Mesodermal cell (in vitro differentiated cells): Measurements from ENCODE around the gene PEX11B.

Source experiments
- H3K27ac ChIP-seq: 2 replicates; pipeline ENCODE4 v1.7.0; 2013; ENCODE audit warnings: mild to moderate bottlenecking, low read depth, low read length, moderate library complexity; ENCODE audit not compliant: severe bottlenecking
- H3K36me3 ChIP-seq: 2 replicates; pipeline ENCODE4 v1.7.1; 2013; ENCODE audit warnings: mild to moderate bottlenecking, low read length, moderate library complexity; ENCODE audit not compliant: control insufficient read depth, insufficient read depth
- H3K4me1 ChIP-seq: one replicate; pipeline ENCODE4 v1.7.1; 2013; ENCODE audit warnings: mild to moderate bottlenecking, low read length; ENCODE audit not compliant: insufficient read depth, control insufficient read depth, poor library complexity, severe bottlenecking
- H3K4me3 ChIP-seq: 2 replicates; pipeline ENCODE4 v1.7.0; 2013; ENCODE audit warnings: low read length, control low read depth, mild to moderate bottlenecking; ENCODE audit not compliant: insufficient read depth, poor library complexity, severe bottlenecking; ENCODE audit errors: extremely low read depth
- H3K9me3 ChIP-seq: 2 replicates; pipeline ENCODE4 v1.7.1; 2013; ENCODE audit warnings: mild to moderate bottlenecking, low read length, moderate library complexity; ENCODE audit not compliant: control insufficient read depth
- WGBS, 2 experiments: methylation state at CpG; one replicate each; pipeline ENCODE4 v1.1.5; 2013; ENCODE audit warnings: missing lambda C conversion rate in 2 of 2; ENCODE audit not compliant: insufficient coverage in 2 of 2; 5-methylcytosine and 5-hydroxymethylcytosine counted together

The PEX11B gene

GRCh38 chr1:145887631-145888030 lies 30.9 kb downstream of the PEX11B start:
- no peak overlapping the region for H3K27ac ChIP-seq
- H3K9me3 ChIP-seq: no peaks in the 10 kb centered on the region
- WGBS, 2 experiments: 83 to 86% methylated on average over 3 to 4 of the region's 5 CpGs
- peaks cover 27% of the 10 kb centered on the region for H3K4me1 ChIP-seq
- no peak overlapping the region for H3K4me3 ChIP-seq
- no peaks in the 10 kb centered on the region for H3K36me3 ChIP-seq

DNA sequence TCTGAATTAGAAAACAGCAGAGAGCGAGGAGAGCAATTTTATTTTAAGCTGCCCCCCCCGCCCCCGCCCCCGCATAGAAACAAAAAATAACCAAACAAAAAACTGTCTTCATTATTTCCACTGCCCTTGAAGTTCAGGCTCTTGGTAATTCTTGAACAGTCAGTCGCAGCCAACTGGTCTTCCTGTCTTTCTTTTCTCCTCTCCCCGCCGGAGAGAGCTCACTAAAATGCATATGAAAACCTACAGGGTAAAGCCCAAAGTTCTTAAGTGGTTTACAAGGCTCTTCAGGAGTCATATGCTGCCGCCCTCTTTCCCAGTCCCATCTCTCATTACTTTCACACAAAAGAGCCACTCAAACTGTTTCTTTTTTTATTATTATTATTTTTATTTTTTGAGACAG lies 31.7 kb downstream of the PEX11B start:
- Histone ChIP-seq H3K27ac (no peak overlapping the region), H3K9me3 (no peaks in the 10 kb centered on the region), H3K4me1 (peaks cover 22% of the 10 kb centered on the region), H3K4me3 (no peak overlapping the region), H3K36me3 (no peaks in the 10 kb centered on the region)
- 53 to 63% methylated on average over 4 to 5 of the region's 8 CpGs for WGBS, 2 experiments

DNA sequence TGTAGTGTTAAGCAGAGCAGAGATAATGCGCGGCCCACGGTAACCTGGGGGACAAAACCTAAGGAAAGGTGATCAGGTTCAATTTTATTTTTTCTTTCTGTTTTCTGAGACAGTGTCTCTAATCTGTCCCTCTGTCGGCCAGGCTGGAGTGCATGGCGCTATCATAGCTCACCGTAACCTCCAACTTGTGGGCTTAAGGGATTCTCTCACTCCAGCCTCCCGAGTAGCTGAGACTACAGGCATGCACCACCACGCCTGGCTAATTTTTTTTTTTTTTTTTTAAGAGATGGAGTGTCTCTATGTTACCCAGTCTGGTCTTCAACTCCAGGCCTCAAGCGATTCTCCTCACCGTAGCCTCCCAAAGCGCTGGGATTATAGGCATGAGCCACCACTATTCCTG lies 32.1 kb downstream of the PEX11B start:
- Histone ChIP-seq H3K4me3 (peak overlapping the region; percentile 55), H3K9me3 (no peaks in the 10 kb centered on the region)
- WGBS, 2 experiments: 60 to 78% methylated on average over 6 to 9 of the region's 11 CpGs

DNA sequence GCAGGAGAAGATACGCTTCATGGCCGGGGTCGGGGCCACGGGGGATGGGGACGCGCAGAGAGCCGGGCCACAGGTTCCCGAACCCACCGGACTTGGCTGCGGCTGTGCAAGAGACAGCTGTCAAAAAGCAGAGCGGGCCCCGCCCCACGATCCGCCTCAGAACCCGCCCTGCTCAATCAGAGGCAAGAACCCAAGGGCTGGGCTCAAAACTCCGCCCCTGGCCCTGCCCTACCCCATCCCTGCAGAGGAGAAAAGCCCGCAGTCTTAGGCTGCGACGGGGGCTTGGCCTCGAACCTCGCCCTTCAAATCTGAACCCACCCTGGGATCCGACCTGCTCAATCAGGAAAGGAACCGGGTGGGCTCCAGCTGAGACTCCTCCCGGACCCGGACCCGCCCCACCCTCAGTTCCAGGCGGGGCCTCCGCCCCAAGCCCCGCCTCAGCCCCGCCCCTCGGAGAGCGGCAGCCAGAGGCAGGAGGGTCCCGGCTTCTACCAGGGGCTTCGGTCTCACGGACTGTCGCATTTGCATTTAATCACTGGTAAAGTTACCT lies 32.7 kb downstream of the PEX11B start, which contains the start of gene ANKRD35:
Gene ANKRD35 (minus strand): TSS at position 129 of the 550 bp plus-strand sequence. CDS start 108 bp downstream, at position 21.
- Histone ChIP-seq H3K27ac (no peak within 1 kb of the TSS), H3K4me1 (peaks cover 12% of the 10 kb centered on the region), H3K36me3 (no peaks in the 10 kb centered on the region), H3K4me3 (peak within 1 kb of the TSS; percentile 55), H3K9me3 (no peaks in the 10 kb centered on the region)
- 1% methylated on average over 17 to 30 of the region's 36 CpGs for WGBS, 2 experiments

More for the DNA sequence above, 32.1 kb downstream of the PEX11B start:
- H3K4me1 ChIP-seq: peaks cover 18% of the 10 kb centered on the region
- H3K27ac ChIP-seq: no peak overlapping the region
- H3K36me3 ChIP-seq: no peaks in the 10 kb centered on the region

DNA sequence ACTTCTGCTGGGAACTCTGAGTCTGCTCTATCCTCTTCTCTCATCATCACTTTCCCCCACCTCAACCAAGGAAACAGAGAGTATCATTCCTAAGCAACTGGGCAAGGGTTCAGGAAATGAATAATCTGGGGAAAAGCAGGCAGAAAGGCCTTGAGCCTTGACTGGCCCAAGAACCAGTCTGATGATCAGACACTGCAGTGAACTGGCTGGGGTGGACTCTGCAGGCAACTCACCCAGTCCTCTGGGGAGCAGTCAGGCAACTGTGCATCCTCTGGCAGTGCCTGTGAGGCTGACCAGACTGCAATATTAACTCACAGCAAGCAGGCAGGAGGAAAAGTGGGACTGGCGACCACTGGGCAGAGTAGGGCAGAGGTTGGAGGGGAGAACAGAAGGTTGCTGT lies 33.8 kb downstream of the PEX11B start:
- 80 to 94% methylated on average over 1 of the region's 1 CpG for WGBS, 2 experiments

DNA sequence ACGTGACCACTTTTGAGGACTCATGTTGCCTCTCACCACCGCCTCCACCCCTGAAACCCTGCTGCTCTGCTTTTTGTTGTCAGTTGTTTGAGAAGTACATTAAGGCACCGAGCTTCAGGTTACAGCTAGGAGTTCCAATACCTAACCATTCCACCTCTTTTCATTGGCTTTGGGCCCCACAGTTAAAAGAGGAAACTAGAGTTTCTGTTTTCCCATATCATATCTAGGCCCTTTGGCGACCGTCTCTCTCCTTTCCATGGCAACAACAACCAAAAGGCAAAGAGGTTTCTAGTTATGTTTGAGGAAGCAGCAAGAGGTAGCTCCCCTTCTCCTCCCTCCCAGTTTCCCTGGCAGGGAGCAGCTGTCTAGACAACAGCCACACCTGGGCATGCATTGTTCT lies 38.7 kb downstream of the PEX11B start:
- 40% methylated on average over 1 of the region's 5 CpGs; no CpG with 5 or more reads in 1 of the 2 experiments for WGBS, 2 experiments
- H3K4me1 ChIP-seq: peaks cover 17% of the 10 kb centered on the region
- no peak overlapping the region for H3K27ac ChIP-seq
- H3K36me3 ChIP-seq: no peaks in the 10 kb centered on the region
- no peaks in the 10 kb centered on the region for H3K9me3 ChIP-seq
- H3K4me3 ChIP-seq: no peak overlapping the region

More for the DNA sequence above, 33.8 kb downstream of the PEX11B start:
- Histone ChIP-seq H3K27ac (no peak overlapping the region), H3K4me3 (no peak overlapping the region), H3K9me3 (no peaks in the 10 kb centered on the region), H3K36me3 (no peaks in the 10 kb centered on the region), H3K4me1 (peaks cover 8% of the 10 kb centered on the region)

DNA sequence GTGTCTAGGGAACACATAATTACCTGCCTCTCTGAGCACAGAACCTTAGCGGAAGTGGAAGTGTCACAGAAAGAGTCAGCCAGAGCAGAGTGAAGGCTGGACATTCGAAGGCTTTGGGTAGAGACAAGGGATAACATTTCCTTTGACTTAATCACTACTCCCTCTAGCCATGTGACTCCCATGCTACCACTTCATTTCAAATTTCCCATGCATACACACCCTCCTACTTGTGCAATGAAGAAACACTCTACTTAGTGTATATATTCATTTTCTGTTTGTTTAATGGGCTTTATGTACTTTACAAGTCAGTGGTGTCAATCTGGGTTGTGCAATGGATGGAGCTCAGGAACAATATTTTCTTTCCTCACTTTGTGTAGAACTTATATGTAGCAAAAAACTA lies 39.8 kb downstream of the PEX11B start:
- peaks cover 10% of the 10 kb centered on the region for H3K4me1 ChIP-seq
- H3K9me3 ChIP-seq: no peaks in the 10 kb centered on the region
- H3K4me3 ChIP-seq: no peak overlapping the region
- no peaks in the 10 kb centered on the region for H3K36me3 ChIP-seq
- H3K27ac ChIP-seq: no peak overlapping the region
- WGBS, 2 experiments: 88 to 100% methylated on average over 1 of the region's 2 CpGs

- WGBS, 2 experiments: 75 to 89% methylated on average over 5 to 7 of the region's 7 CpGs
- Histone ChIP-seq H3K4me1 (peaks cover 10% of the 10 kb centered on the region), H3K9me3 (no peaks in the 10 kb centered on the region), H3K27ac (no peak overlapping the region), H3K36me3 (no peaks in the 10 kb centered on the region), H3K4me3 (no peak overlapping the region)
Measured at GRCh38 chr1:145877923-145878486, 40.5 kb downstream of the PEX11B start.

DNA sequence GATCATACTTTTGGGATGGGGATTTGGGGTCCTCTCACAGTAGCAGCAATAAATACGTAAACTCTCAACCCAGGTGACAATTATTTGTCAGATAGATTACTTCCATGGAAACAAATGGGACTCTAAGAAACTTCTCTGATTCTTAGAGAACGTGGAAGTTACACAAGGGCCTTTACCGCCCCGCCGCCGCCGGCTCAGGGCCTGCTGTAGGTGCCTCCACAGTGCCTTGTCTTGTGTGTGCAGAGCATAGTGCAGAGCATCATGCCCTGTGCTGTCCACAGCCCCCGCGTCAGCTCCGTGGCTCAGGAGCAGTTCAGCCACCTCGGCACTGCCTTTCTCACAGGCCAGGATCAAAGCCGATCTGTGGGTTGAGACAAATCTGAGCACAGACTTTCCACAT lies 43.9 kb downstream of the PEX11B start:
- WGBS, 2 experiments: 94 to 97% methylated on average over 11 to 12 of the region's 12 CpGs
- H3K36me3 ChIP-seq: no peaks in the 10 kb centered on the region

DNA sequence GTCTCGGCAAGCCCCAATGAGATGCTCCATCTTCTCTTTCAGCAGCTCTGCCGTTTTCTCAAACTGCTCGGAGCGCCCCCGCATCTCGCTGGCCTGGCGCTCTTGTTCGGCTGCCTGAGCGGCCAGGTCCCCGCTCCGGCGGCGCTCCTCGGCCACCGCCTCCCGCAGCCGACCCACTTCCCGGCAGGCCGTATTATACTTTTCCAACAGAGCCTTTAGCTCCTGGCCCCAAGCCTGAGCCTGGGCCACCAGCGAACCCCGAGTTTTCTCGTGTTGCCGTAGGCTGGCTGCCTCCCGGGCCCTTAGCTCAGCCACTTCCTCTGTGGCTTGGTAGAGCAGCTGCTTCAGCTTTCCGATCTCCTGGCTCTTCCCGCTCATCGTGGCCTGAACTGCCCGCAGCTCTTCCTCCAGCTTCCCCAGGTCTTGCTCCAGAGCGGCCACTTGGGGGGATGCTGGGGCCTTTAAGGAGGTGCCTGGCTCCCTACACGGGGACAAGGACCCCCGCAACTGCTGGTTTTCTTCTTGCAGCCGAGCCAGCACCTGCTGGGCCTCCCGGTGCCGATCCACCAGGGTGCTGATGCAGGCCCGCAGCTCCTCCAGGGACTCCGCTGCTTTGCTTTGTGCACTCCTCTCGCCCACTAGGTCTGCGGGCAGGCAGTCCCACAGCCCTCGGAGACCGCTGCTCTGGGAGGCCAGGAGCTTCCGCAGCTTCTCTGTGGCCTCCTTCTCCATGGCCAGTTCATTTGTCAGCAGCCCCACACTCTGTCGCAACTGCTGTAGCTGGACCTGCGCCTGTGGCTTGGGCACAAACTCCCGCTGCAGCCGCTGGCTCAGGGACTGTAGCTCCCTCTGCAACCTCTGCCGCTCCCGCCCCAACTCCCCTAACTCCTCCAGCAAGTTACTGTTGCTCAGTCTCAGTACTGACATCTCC lies 46.3 kb downstream of the PEX11B start:
- 48 to 55% methylated on average over 46 of the region's 47 CpGs for WGBS, 2 experiments

More for the DNA sequence above, 43.9 kb downstream of the PEX11B start:
- H3K27ac ChIP-seq: no peak overlapping the region
- no peak overlapping the region for H3K4me3 ChIP-seq
- peaks cover 10% of the 10 kb centered on the region for H3K4me1 ChIP-seq
- no peaks in the 10 kb centered on the region for H3K9me3 ChIP-seq

More for the DNA sequence above, 46.3 kb downstream of the PEX11B start:
- H3K4me1 ChIP-seq: no peaks in the 10 kb centered on the region
- H3K36me3 ChIP-seq: no peaks in the 10 kb centered on the region
- H3K9me3 ChIP-seq: no peaks in the 10 kb centered on the region
- H3K27ac ChIP-seq: no peak overlapping the region
- no peak overlapping the region for H3K4me3 ChIP-seq
